Nephron (organoid): ENCODE data around the gene PLXNB1.
A peak's percentile ranks its signal among the peaks of the same experiment; 100 is the strongest.

Source experiments
- H3K27ac Mint-ChIP-seq, 3 experiments: 2 replicates each; pipeline ENCODE4 v1.8.0; 2020; ENCODE audit warnings: mixed read lengths in 3 of 3, mild to moderate bottlenecking in 2 of 3, moderate library complexity in 1 of 3
- H3K27me3 Mint-ChIP-seq: 2 replicates; pipeline ENCODE4 v1.8.0; 2021; ENCODE audit warnings: low read depth, mild to moderate bottlenecking, moderate library complexity, mixed read lengths
- H3K36me3 Mint-ChIP-seq: 2 replicates; pipeline ENCODE4 v1.8.0; 2020; ENCODE audit warnings: low read depth, mixed read lengths
- H3K4me1 Mint-ChIP-seq: 2 replicates; pipeline ENCODE4 v1.8.0; 2020; ENCODE audit warnings: mixed read lengths
- H3K4me3 Mint-ChIP-seq, 3 experiments: 2 replicates each; pipeline ENCODE4 v1.8.0; 2020; ENCODE audit warnings: mild to moderate bottlenecking in 3 of 3, mixed read lengths in 3 of 3, moderate library complexity in 2 of 3
- H3K9me3 Mint-ChIP-seq: 2 replicates; pipeline ENCODE4 v1.8.0; 2020; ENCODE audit warnings: mixed read lengths
- TF ChIP-seq, protein P1 (sequence below), 3 experiments: fragments of 200-600 bp; sonication (generic); IDR thresholded peaks; one replicate each; pipeline ENCODE4 v1.5.0; 2021; ENCODE audit warnings: antibody characterized with exemption in 3 of 3; ENCODE audit not compliant: unreplicated experiment in 3 of 3

PLXNB1 gene

DNA sequence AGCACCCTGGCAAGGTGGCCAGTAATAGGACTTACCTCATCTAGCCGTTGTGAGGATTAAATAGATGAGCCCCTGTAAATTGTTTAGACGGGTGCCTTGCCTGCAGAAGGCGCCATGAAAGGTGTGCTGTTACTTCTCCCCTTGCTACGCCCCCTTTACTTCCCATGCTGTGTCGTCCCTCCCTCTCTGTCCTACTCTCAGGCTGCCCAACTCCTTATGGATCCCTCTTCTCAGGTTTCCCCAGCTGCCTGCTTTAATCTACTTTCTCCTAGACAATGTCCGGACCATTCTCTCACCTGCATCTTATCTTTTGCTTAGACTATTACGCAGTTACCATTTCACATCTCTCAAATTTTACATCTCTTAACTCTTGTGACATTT, 59.6 kb downstream of the PLXNB1 start:
- no peak overlapping the region for H3K4me3 Mint-ChIP-seq
- TF ChIP-seq, protein P1, sequence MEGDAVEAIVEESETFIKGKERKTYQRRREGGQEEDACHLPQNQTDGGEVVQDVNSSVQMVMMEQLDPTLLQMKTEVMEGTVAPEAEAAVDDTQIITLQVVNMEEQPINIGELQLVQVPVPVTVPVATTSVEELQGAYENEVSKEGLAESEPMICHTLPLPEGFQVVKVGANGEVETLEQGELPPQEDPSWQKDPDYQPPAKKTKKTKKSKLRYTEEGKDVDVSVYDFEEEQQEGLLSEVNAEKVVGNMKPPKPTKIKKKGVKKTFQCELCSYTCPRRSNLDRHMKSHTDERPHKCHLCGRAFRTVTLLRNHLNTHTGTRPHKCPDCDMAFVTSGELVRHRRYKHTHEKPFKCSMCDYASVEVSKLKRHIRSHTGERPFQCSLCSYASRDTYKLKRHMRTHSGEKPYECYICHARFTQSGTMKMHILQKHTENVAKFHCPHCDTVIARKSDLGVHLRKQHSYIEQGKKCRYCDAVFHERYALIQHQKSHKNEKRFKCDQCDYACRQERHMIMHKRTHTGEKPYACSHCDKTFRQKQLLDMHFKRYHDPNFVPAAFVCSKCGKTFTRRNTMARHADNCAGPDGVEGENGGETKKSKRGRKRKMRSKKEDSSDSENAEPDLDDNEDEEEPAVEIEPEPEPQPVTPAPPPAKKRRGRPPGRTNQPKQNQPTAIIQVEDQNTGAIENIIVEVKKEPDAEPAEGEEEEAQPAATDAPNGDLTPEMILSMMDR (IDR thresholded peaks at IDR 0.05; ENCODE audit: unreplicated experiment in 3 of 3), result no peak
- H3K27me3 Mint-ChIP-seq, result no peaks in the 10 kb centered on the region
- H3K36me3 Mint-ChIP-seq, result no peaks in the 10 kb centered on the region
- peaks cover 6% of the 10 kb centered on the region for H3K4me1 Mint-ChIP-seq
- H3K27ac Mint-ChIP-seq, result no peak overlapping the region
- H3K9me3 Mint-ChIP-seq, result no peaks in the 10 kb centered on the region

DNA sequence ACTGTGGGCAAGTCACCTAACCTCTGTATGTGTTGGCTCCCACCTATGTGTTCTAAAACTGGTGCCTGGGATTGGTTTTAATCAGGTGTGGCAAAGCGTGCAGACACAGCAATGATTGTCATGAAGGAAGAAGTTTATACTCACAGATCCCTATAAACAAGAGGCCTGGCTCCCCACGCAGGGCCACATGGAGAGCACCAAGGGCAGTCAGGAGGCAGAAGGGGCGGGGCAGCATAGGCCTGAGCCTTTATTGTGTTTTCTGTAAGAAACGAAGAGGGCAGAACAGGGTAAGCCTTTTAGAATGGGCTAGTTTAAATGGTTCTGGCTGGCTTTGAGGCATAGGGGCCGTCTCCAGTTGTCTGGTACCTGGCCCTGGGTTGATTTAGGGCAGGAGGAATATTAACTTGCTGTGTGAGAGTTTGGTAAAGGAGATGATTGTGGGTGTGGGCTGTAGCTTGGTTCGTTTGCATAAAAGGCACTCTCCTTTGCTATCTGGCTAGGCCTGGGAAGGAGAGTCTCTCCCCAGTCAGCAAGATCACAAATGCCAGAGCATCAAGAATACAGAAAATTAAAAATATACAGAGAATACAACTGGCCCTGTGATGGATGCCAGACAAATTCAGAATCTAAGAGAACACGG, 60.1 kb downstream of the PLXNB1 start:
- no peak overlapping the region for H3K4me3 Mint-ChIP-seq
- TF ChIP-seq, protein P1 (IDR thresholded peaks at IDR 0.05; ENCODE audit: unreplicated experiment in 3 of 3), result no peak
- peaks cover 2% of the 10 kb centered on the region for H3K9me3 Mint-ChIP-seq
- peak overlapping the region in 1 of 3 experiments; percentile 9 for H3K27ac Mint-ChIP-seq
- no peaks in the 10 kb centered on the region for H3K27me3 Mint-ChIP-seq
- H3K36me3 Mint-ChIP-seq, result no peaks in the 10 kb centered on the region
- H3K4me1 Mint-ChIP-seq, result peaks cover 6% of the 10 kb centered on the region

DNA sequence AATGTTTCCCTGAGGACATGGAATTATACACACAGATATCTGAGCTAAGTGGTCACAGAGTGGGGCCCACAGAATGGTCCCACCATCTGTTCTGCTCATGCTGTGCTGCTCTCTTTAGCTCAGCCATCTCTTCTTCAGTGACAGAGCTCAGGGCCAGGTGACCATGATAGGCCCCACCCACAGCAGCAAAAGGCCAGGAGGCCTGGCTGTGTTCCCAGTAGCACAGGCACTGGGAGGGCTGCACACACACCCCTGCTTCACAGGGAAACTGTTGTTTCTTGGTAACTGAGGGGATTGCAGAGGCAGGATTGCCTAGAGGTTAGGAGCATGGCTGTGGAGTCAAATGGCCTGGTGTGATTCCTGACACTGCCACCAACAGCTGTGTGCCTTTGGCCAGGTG, 62.7 kb downstream of the PLXNB1 start:
- peaks cover 9% of the 10 kb centered on the region for H3K9me3 Mint-ChIP-seq
- TF ChIP-seq, protein P1 (IDR thresholded peaks at IDR 0.05; ENCODE audit: unreplicated experiment in 3 of 3), result no peak
- H3K4me3 Mint-ChIP-seq, result no peak overlapping the region
- peaks cover 6% of the 10 kb centered on the region for H3K4me1 Mint-ChIP-seq
- peaks cover 1% of the 10 kb centered on the region for H3K36me3 Mint-ChIP-seq
- H3K27me3 Mint-ChIP-seq, result no peaks in the 10 kb centered on the region
- H3K27ac Mint-ChIP-seq, result no peak overlapping the region

DNA sequence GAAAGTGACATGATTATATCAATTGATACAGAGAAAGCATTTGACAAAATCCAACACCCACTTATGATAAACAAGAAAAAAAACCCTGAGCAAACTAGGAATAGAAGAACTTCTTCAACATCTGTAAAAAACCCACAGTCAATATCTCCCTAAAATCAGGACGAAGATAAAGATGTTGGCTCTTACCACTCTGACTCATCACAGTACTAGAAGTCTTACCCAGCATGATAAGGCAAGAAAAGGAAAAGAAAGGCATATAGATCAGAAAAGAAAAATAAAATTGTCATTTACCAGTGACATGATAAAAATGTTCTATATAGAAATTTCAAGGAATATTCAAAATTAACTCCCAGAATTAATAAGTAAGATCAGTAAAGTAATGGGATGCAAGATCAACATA, 65.0 kb downstream of the PLXNB1 start:
- Mint-ChIP-seq H3K9me3 (peaks cover 19% of the 10 kb centered on the region), H3K27ac (no peak overlapping the region), H3K4me3 (no peak overlapping the region), H3K36me3 (peaks cover 4% of the 10 kb centered on the region), H3K27me3 (no peaks in the 10 kb centered on the region), H3K4me1 (peaks cover 5% of the 10 kb centered on the region)
- TF ChIP-seq, protein P1 (IDR thresholded peaks at IDR 0.05; ENCODE audit: unreplicated experiment in 3 of 3), result no peak

DNA sequence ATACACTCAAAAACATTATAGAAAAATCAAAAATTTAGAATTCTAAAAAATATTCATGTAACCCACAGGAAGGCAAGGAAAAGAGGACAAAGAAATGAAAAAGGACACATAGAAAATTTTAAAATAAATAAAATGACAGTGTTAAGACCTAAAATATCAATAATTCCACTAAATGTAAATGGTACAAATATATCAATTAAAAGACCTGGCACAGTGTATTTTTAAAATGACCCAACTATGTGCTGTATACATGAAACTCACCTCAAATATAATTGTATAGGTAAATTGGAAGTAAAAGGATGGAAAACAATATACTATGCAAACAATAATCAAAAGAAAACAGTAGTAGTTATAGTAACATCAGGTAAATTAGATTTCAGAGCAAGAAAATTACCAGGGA, 68.0 kb downstream of the PLXNB1 start:
- Mint-ChIP-seq H3K27ac (no peak overlapping the region), H3K4me1 (no peaks in the 10 kb centered on the region), H3K36me3 (peaks cover 4% of the 10 kb centered on the region), H3K4me3 (no peak overlapping the region), H3K27me3 (peaks cover 4% of the 10 kb centered on the region), H3K9me3 (peaks cover 24% of the 10 kb centered on the region)
- TF ChIP-seq, protein P1 (IDR thresholded peaks at IDR 0.05; ENCODE audit: unreplicated experiment in 3 of 3), result no peak

DNA sequence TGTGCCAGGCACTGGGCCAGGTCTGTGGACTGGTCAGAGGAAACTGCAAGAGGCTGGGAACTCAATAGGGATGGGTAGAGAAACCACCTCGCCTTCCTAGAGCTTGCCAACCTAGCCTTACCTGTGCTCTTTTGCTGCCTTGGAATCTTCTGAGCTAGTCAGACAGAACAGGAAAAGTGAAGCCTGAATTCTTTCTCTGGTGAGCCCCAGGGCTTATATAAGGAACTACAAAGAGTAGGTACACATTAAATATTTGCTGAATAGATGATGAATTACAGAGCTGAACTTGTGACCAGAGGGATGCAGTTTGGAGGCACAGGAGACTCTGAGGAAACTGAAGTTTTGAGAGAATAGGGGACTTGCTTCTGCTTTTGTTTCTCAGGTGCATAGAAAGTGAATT, 73.5 kb downstream of the PLXNB1 start:
- Mint-ChIP-seq H3K27ac (no peak overlapping the region), H3K4me3 (no peak overlapping the region), H3K9me3 (peaks cover 10% of the 10 kb centered on the region), H3K4me1 (no peaks in the 10 kb centered on the region), H3K27me3 (peaks cover 11% of the 10 kb centered on the region), H3K36me3 (no peaks in the 10 kb centered on the region)
- TF ChIP-seq, protein P1 (IDR thresholded peaks at IDR 0.05; ENCODE audit: unreplicated experiment in 3 of 3), result no peak
